Ovary (tissue), 9 donors: Measurements from ENCODE around the gene NVL. TPM values are rescaled to one million over a fixed set of nuclear protein-coding genes. Genes with fewer than 3 reads are reported as not detected.
A peak's percentile ranks its signal among the peaks of the same experiment; 100 is the strongest.
"Not testable (repeated sequence)": the region's sequence is repeated elsewhere in the genome, so short reads cannot be mapped to it uniquely, and the experiment has no call there.

Experiments used
- DNase-seq, 5 donors: peaks; one replicate each; pipeline ENCODE4 v3.0.0-alpha.2; 2019 to 2020
- H3K27ac ChIP-seq, 2 donors: fragments of 200-600 bp; one replicate each; pipeline versions ENCODE4 v1.5.1 to v1.8.0; 2019 to 2022
- H3K27me3 ChIP-seq: fragments of 200-600 bp; one replicate; pipeline ENCODE4 v1.8.0; 2022
- H3K36me3 ChIP-seq: fragments of 200-600 bp; sonication (generic); one replicate; pipeline ENCODE4 v1.5.1; 2019
- H3K4me1 ChIP-seq: one replicate; pipeline ENCODE4 v1.8.1; 2013; ENCODE audit warnings: mild to moderate bottlenecking, moderate library complexity; ENCODE audit not compliant: insufficient read depth
- H3K4me3 ChIP-seq: fragments of 200-600 bp; sonication (generic); one replicate; pipeline ENCODE4 v1.5.1; 2017
- H3K9me3 ChIP-seq, 2 donors: fragments of 200-600 bp in 1 of 2; sonication (generic) in 1 of 2; one replicate each; pipeline versions ENCODE4 v1.5.1 to v1.8.1; 2013 to 2019; ENCODE audit warnings: mild to moderate bottlenecking in 1 of 2, moderate library complexity in 1 of 2
- CTCF ChIP-seq, 3 donors: fragments of 450-650 bp in 2 of 3; fragments of 200-600 bp in 1 of 3; IDR thresholded peaks; one replicate each; pipeline versions ENCODE4 v1.5.1 to v1.8.0; 2016 to 2022; ENCODE audit warnings: antibody characterized with exemption in 3 of 3, mild to moderate bottlenecking in 1 of 3
- EP300 ChIP-seq: sonication (generic); formaldehyde crosslinking; IDR thresholded peaks from one replicate; pipeline ENCODE4 v1.6.1; 2017; ENCODE audit warnings: antibody characterized with exemption
- POLR2A ChIP-seq: fragments of 450-650 bp; IDR thresholded peaks from one replicate; pipeline ENCODE4 v1.6.1; 2017; ENCODE audit warnings: antibody characterized with exemption, mild to moderate bottlenecking, moderate library complexity
- WGBS, 3 donors: extraction: QIAGEN DNeasy Blood & Tissue Kit in 1 of 3; methylation state at CpG; one replicate each; pipeline versions ENCODE4 v1.1.5 to v1.1.7; 2013 to 2017; 5-methylcytosine and 5-hydroxymethylcytosine counted together
- intact Hi-C, 4 donors: fragments of 100-400 bp; cut with DNase I; formaldehyde crosslinking; loops; one replicate each; pipeline versions ENCODE4 v1.11.0 to v1.15.1; 2022 to 2023
- polyA plus RNA-seq, 2 donors: library from polyadenylated mRNA; stranded (reverse); fragments of 200-250 nt in 1 of 2; fragments of 350-450 nt in 1 of 2; fragmentation: Illumina TruSeq in 1 of 2; extraction: RNeasy Lipid Tissue Mini Kit (QIAGEN cat#74804) in 1 of 2; gene quantifications; one replicate each; pipeline ENCODE4 v1.2.3, GENCODE V29; 2013 to 2014
- total RNA-seq, 7 donors: library from RNA; depleted of rRNA in 2 of 7; stranded (reverse); fragments of >200 nt in 2 of 7; fragmentation: NEBNext Ultra II Directional in 3 of 7; extraction: Animal tissue kit (Norgen Biotek cat#: 25700) in 3 of 7; gene quantifications; one replicate each; pipeline versions ENCODE4 v1.1.0 to v1.2.4, GENCODE V29; 2016 to 2023
- donor health status: DM: no; HTN: no; CAD: no; lungs with moderate emphysema.
- donor health status: DM: no; HTN: no; CAD: no.
- donor health status: Bipolar disorder and iron deficiency.
- donor health status: DM: yes; HTN: yes; CAD: no.
- donor health status: DM: no; HTN: no; CAD: no.
- donor health status: DM: yes; HTN: yes; CAD: no.

The NVL gene
- total and polyA plus RNA-seq, 9 donors, result 15.4 to 31.9 (median 23.4) TPM

- no peaks in the 10 kb centered on the region for H3K27me3 ChIP-seq
- intact Hi-C loops, result no loop called here
- H3K36me3 ChIP-seq, result no peaks in the 10 kb centered on the region
- TF ChIP-seq POLR2A (no peak), EP300 (no peak), CTCF (IDR thresholded peaks at IDR 0.05) (no peak)
- H3K9me3 ChIP-seq, result peaks cover 0 to 5% of the 10 kb centered on the region in 2 donors
- WGBS, 3 donors, result 43 to 63% (median 48%) methylated on average over 3 of the region's 3 CpGs
- H3K4me3 ChIP-seq, result no peak overlapping the region
- H3K4me1 ChIP-seq, result no peaks in the 10 kb centered on the region
- DNase-seq, result no peak
- H3K27ac ChIP-seq, result no peak overlapping the region
These were observed 13.7 kb upstream of the NVL start for GRCh38 chr1:224343679-224344078.

DNA sequence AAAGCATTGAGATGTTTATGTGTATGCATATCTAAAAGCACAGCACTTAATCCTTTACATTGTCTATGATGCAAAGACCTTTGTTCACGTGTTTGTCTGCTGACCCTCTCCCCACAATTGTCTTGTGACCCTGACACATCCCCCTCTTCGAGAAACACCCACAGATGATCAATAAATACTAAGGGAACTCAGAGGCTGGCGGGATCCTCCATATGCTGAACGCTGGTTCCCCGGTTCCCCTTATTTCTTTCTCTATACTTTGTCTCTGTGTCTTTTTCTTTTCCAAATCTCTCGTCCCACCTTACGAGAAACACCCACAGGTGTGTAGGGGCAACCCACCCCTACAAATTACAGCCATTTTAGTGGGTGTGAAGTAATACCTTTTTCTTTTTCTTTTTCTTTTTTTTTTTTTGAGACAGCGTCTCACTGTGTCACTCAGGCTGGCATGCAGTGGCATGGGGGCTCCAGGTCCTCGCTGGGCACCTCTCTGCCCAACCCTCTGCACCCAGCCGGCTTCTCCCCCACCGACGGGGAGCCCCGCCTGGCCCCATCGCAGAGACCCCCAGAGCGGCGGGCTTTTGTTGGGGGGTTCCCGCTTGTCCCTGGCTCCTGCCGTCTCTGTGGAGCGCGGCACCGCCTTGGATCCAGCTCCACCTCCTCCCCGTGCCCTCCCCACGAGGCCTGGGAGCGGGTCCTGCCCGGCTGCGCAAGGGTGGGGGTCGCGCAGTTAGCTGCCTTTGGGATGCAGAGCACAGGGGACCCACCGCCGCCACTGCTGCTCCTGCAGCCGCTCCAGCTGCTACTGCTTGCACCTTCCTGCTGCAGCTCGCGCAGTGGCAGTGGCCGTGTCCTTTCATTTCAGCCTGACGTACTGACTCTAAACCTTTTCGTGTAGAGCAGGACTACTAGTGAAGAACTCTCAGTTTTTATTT, 10.7 kb upstream of the NVL start:
- H3K27me3 ChIP-seq, intact Hi-C loops, DNase-seq, H3K9me3 ChIP-seq, H3K4me1 ChIP-seq, H3K36me3 ChIP-seq, H3K27ac ChIP-seq: not testable (repeated sequence)
- 5 to 12% (median 6%) methylated on average over 31 to 35 of the region's 36 CpGs for WGBS, 3 donors
- H3K4me3 ChIP-seq, result peak overlapping the region; percentile 22

DNA sequence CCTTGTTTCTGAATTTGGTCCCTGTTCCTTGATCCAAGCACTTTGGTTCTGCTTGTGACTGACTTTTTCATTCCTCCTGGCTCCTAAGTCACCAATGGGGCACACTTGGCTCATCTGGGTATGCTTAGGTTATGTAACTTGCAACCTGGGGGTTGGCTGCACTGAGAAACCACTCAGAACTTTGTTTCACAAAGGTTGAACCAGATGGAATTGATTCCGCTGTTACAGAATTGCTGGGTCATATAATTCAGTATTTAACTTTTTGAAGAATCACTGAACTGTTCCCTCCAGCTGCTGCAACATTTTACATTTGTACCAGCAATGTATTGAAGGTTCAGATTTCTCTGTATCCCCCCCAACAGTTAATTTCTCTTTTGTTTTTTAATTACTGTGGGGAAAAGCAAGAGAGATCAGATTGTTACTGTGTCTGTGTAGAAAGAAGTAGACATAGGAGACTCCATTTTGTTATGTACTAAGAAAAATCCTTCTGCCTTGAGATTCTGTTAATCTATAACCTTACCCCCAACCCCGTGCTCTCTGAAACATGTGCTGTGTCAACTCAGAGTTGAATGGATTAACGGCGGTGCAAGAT, 9.6 kb upstream of the NVL start:
- intact Hi-C loops, result loop anchor here in 2 of 4 donors (10.0 kb wide), 2 partner anchors 115 to 225 kb away; partner anchors contain the start of gene FBXO28 (in 1 of the 2)
- WGBS, 3 donors, result 43 to 69% (median 50%) methylated on average over 2 to 4 of the region's 4 CpGs

GRCh38 chr1:224338150-224338838, 8.3 kb upstream of the NVL start:
- no peaks in the 10 kb centered on the region for H3K9me3 ChIP-seq
- 93 to 97% (median 95%) methylated on average over 4 of the region's 4 CpGs for WGBS, 3 donors

More for the DNA sequence above, 9.6 kb upstream of the NVL start:
- no peaks in the 10 kb centered on the region for H3K4me1 ChIP-seq
- H3K27me3 ChIP-seq, result no peaks in the 10 kb centered on the region
- peaks cover 0 to 5% of the 10 kb centered on the region in 2 donors for H3K9me3 ChIP-seq
- H3K27ac ChIP-seq, result no peak overlapping the region
- H3K36me3 ChIP-seq, result no peaks in the 10 kb centered on the region
- no peak for DNase-seq
- H3K4me3 ChIP-seq, result no peak overlapping the region
- TF ChIP-seq POLR2A, result no peak
- TF ChIP-seq EP300, result no peak
- TF ChIP-seq CTCF (IDR thresholded peaks at IDR 0.05), result no peak

More at GRCh38 chr1:224338150-224338838, 8.3 kb upstream of the NVL start:
- Histone ChIP-seq H3K27me3 (no peaks in the 10 kb centered on the region), H3K36me3 (no peaks in the 10 kb centered on the region), H3K4me1 (no peaks in the 10 kb centered on the region), H3K27ac (no peak overlapping the region), H3K4me3 (no peak overlapping the region)
- intact Hi-C loops, result loop anchor here in 2 of 4 donors (10.0 kb wide), 2 partner anchors 117 to 223 kb away; partner anchors contain the start of gene FBXO28 (in 1 of the 2)
- no peak for DNase-seq
- TF ChIP-seq CTCF (IDR thresholded peaks at IDR 0.05) (no peak), POLR2A (no peak), EP300 (no peak)
